ENCODE results near the gene C3orf62.

C3orf62 gene

GRCh38 chr3:49283997-49284396 is 7.0 kb upstream of the C3orf62 start:
- peaks cover 100% of the 10 kb centered on the region for H3K36me3 Mint-ChIP-seq (ENCODE audit: low read depth)
- H3K27me3 Mint-ChIP-seq: no peaks in the 10 kb centered on the region
- intact Hi-C loops (cut with micrococcal nuclease): no loop called here
- H3K27ac Mint-ChIP-seq: no peak overlapping the region
- no peaks in the 10 kb centered on the region for H3K4me1 Mint-ChIP-seq (ENCODE audit: low read depth)
- H3K4me3 Mint-ChIP-seq: no peak overlapping the region
- H3K9me3 Mint-ChIP-seq: no peaks in the 10 kb centered on the region

GRCh38 chr3:49279376-49279775 is 2.3 kb upstream of the C3orf62 start:
- intact Hi-C loops (cut with micrococcal nuclease): no loop called here
- H3K4me1 Mint-ChIP-seq (ENCODE audit: low read depth): peaks cover 26% of the 10 kb centered on the region
- H3K9me3 Mint-ChIP-seq: no peaks in the 10 kb centered on the region
- no peaks in the 10 kb centered on the region for H3K27me3 Mint-ChIP-seq
- H3K4me3 Mint-ChIP-seq: no peak overlapping the region
- H3K27ac Mint-ChIP-seq: no peak overlapping the region
- H3K36me3 Mint-ChIP-seq (ENCODE audit: low read depth): peaks cover 74% of the 10 kb centered on the region

DNA sequence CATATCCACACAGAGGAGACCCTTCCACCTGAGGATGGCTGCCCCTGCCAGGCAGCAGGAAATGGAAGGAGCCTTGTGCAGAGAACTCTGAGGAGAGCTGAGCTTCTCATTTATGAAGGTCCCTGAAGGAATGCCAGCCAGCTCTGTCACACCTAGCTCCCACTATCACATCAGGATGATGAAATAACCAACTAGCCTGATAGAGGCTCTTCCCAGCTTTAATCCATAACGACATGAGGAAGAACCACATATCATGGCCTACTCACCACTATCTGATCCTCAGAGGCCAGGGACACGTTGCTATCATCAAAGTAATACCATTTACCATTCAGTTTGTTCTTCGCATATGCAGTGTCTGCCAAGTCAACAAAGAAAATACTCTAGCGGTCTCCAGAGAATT is 1.5 kb upstream of the C3orf62 start:
- intact Hi-C loops (cut with micrococcal nuclease): no loop called here
- H3K4me3 Mint-ChIP-seq: no peak overlapping the region

GRCh38 chr3:49277383-49277775 is 347 bp upstream of the C3orf62 start:
- intact Hi-C loops (cut with micrococcal nuclease): no loop called here
- peaks cover 26% of the 10 kb centered on the region for H3K4me1 Mint-ChIP-seq (ENCODE audit: low read depth)
- no peaks in the 10 kb centered on the region for H3K9me3 Mint-ChIP-seq
- H3K27ac Mint-ChIP-seq: peak overlapping the region; percentile 88
- peak overlapping the region; percentile 77 for H3K4me3 Mint-ChIP-seq
- H3K27me3 Mint-ChIP-seq: no peaks in the 10 kb centered on the region
- H3K36me3 Mint-ChIP-seq (ENCODE audit: low read depth): peaks cover 66% of the 10 kb centered on the region

More for the DNA sequence above, 1.5 kb upstream of the C3orf62 start:
- no peaks in the 10 kb centered on the region for H3K27me3 Mint-ChIP-seq
- peaks cover 26% of the 10 kb centered on the region for H3K4me1 Mint-ChIP-seq (ENCODE audit: low read depth)
- peaks cover 66% of the 10 kb centered on the region for H3K36me3 Mint-ChIP-seq (ENCODE audit: low read depth)
- no peaks in the 10 kb centered on the region for H3K9me3 Mint-ChIP-seq
- H3K27ac Mint-ChIP-seq: peak overlapping the region; percentile 88

DNA sequence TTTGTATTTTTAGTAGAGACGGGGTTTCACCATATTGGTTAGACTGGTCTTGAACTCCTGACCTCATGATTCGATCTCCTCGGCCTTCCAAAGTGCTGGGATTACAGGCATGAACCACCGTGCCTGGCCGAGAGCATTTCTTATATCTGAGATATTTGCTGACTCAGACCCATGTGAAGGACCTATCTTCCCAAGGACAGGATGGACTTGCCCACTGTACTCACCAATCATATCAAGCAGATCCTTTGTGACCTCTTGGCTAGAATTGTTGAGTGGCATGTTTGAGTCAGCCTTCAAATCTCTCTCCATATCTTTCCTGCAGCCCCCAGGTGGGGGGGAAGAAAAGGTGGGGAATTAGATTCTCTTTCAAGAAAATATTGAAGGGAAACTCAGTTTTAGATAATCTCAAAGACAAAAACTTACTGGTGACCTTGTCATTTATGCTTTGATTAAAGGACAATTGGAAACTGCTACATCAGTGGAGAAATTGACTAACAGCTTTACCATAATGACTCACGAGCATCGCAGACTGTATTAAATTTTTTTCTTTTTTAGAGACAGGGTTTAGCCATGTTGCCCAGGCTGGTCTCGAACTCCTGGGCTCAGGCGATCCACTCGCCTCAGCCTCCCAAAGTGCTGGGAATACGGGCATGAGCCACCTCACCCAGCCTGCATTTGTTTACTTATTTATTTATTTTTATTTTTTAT is 3.1 kb downstream of the C3orf62 start:
- H3K27me3 Mint-ChIP-seq: no peaks in the 10 kb centered on the region
- H3K27ac Mint-ChIP-seq: no peak overlapping the region

DNA sequence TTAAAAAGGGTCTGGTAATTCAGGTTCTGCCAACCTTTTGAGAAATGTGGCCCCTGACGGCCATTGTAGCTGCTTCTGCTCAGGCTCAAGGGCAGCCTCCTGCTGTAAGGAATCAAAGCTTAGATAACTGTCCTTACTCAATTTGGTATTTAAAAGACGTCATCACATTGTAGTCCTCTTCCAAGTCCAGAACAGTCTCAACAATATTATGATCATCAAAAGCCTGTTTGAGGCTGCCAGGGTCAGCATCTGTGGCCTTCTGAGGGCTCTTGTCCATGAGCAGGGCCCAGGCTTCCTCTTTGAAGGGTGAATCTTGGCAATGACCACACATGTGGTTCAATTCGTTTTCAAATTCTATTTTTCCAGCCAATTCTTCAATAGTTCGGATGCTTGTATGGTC is 6.0 kb downstream of the C3orf62 start:
- Mint-ChIP-seq H3K4me3 (no peak overlapping the region), H3K27me3 (no peaks in the 10 kb centered on the region), H3K4me1 (ENCODE audit: low read depth) (peaks cover 13% of the 10 kb centered on the region), H3K27ac (no peak overlapping the region), H3K9me3 (no peaks in the 10 kb centered on the region), H3K36me3 (ENCODE audit: low read depth) (peaks cover 60% of the 10 kb centered on the region)
- intact Hi-C loops (cut with micrococcal nuclease): no loop called here

More for the DNA sequence above, 3.1 kb downstream of the C3orf62 start:
- Mint-ChIP-seq H3K4me3 (no peak overlapping the region), H3K4me1 (ENCODE audit: low read depth) (peaks cover 33% of the 10 kb centered on the region), H3K9me3 (no peaks in the 10 kb centered on the region), H3K36me3 (ENCODE audit: low read depth) (peaks cover 58% of the 10 kb centered on the region)
- intact Hi-C loops (cut with micrococcal nuclease): no loop called here

- H3K4me1 Mint-ChIP-seq (ENCODE audit: low read depth): peaks cover 7% of the 10 kb centered on the region
- H3K27me3 Mint-ChIP-seq: no peaks in the 10 kb centered on the region
- no peak overlapping the region for H3K4me3 Mint-ChIP-seq
- H3K9me3 Mint-ChIP-seq: no peaks in the 10 kb centered on the region
- peaks cover 69% of the 10 kb centered on the region for H3K36me3 Mint-ChIP-seq (ENCODE audit: low read depth)
- intact Hi-C loops (cut with micrococcal nuclease): no loop called here
- H3K27ac Mint-ChIP-seq: peak overlapping the region; percentile 14
Measured at GRCh38 chr3:49270156-49270500, 6.9 kb downstream of the C3orf62 start.

DNA sequence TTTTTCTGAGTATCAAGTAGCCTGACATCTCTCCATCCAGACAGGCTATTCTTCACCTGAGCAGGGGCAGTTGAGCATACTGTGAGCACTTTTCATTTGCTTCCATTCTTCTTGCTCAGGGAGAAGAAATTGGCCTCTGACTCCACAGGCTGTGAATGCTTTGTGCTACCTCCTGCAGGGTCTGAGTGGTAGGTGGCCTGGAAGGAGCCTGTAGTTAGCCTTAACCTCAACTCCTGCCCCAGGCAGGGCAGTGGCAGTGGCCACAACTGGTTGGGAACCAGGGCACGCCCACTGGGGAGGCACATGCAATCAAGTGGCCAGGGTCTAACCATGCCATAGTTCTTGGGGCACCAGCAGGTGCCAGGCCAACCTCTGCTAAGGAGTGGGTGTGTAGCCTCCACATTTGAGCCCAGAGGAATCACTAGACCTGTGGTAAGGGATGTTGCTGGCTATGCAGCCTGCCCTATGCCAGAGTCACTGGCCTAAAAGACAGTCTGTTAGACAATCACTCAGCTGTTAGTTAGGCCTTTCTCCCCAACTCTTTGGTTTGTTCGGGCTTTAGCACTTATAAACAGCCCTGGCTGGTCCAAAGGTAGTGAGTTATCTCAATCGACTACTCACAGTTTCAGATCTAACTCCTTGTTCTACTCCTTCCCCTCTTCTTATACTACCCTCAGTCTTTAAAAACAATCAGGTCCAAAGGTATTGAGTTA is 7.4 kb downstream of the C3orf62 start:
- no peak overlapping the region for H3K4me3 Mint-ChIP-seq
- intact Hi-C loops (cut with micrococcal nuclease): no loop called here
- peaks cover 72% of the 10 kb centered on the region for H3K36me3 Mint-ChIP-seq (ENCODE audit: low read depth)
- no peaks in the 10 kb centered on the region for H3K27me3 Mint-ChIP-seq
- H3K4me1 Mint-ChIP-seq (ENCODE audit: low read depth): peaks cover 7% of the 10 kb centered on the region
- H3K27ac Mint-ChIP-seq: peak overlapping the region; percentile 14
- H3K9me3 Mint-ChIP-seq: no peaks in the 10 kb centered on the region

DNA sequence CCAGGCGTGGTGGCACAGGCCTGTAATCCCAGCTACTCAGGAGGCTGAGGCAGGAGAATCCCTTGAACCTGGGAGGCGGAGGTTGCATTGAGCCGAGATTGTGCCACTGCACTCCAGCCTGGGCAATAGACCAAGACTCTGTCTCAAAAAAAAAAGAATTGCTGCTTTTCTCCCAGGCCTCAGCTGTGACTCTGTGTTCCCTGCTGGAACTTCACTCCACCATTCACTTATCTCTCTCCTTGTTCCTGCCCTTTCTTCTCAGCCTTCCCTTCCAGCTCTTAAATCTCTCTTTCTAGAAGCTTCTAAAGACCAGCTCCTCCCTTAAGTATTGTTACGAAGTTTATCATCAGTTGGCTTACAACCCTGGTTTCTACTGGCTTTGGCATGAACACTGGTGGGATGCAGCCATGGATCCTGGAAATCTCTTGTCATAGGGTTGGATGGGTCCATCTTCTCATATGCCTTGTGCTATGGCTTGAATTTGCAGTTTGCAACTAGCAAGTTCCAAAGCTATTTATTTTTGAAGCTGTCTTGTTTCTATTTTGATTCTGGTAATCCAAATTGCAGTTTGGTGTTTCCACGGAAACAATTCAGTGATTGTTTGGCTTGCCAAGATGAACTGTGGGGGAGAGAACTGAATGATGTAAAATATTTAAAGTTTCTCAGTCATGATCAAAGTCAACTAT is 10.5 kb downstream of the C3orf62 start:
- H3K27me3 Mint-ChIP-seq: no peaks in the 10 kb centered on the region
- H3K4me3 Mint-ChIP-seq: no peak overlapping the region
- no peak overlapping the region for H3K27ac Mint-ChIP-seq
- peaks cover 7% of the 10 kb centered on the region for H3K4me1 Mint-ChIP-seq (ENCODE audit: low read depth)
- intact Hi-C loops (cut with micrococcal nuclease): no loop called here
- H3K9me3 Mint-ChIP-seq: no peaks in the 10 kb centered on the region
- peaks cover 56% of the 10 kb centered on the region for H3K36me3 Mint-ChIP-seq (ENCODE audit: low read depth)

GRCh38 chr3:49265661-49266386 is 11.2 kb downstream of the C3orf62 start:
- intact Hi-C loops (cut with micrococcal nuclease): no loop called here
- Mint-ChIP-seq H3K27ac (no peak overlapping the region), H3K4me3 (no peak overlapping the region), H3K36me3 (ENCODE audit: low read depth) (peaks cover 49% of the 10 kb centered on the region), H3K27me3 (no peaks in the 10 kb centered on the region), H3K4me1 (ENCODE audit: low read depth) (peaks cover 7% of the 10 kb centered on the region), H3K9me3 (no peaks in the 10 kb centered on the region)

DNA sequence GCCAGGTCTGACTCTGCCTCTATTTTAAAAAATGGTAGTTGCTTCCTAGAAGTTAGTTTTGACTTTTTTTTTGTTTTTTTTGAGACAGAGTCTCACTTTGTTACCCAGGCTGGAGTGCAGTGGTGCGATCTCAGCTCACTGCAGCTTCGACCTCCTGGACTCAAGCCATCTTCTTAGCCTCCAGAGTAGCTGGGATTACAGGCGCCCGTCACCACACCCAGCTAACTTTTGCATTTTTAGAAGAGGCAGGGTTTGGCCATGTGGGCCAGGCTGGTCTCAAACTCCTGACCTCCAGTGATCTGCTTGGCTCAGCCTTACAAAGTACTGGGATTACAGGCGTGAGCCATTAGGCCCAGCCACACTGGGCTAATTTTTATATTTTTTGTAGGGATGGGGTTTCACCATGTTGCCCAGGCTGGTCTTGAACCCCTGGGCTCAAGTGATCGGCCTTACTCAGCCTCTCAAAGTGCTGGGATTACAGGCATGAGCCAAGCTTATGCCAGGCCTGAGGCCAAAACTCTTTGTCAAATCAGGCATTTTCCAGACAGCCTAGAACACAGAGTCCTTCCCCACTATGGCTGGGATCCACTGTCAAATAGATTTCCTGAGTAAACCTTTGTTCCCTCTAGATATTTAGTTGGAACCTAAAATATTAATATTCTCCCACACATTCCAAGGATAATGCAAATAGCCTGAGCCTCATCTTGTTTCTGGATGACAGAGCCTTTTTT is 13.7 kb downstream of the C3orf62 start:
- peaks cover 27% of the 10 kb centered on the region for H3K36me3 Mint-ChIP-seq (ENCODE audit: low read depth)
- H3K27me3 Mint-ChIP-seq: no peaks in the 10 kb centered on the region
- H3K4me3 Mint-ChIP-seq: no peak overlapping the region
- intact Hi-C loops (cut with micrococcal nuclease): no loop called here
- no peaks in the 10 kb centered on the region for H3K4me1 Mint-ChIP-seq (ENCODE audit: low read depth)
- no peaks in the 10 kb centered on the region for H3K9me3 Mint-ChIP-seq
- H3K27ac Mint-ChIP-seq: no peak overlapping the region

DNA sequence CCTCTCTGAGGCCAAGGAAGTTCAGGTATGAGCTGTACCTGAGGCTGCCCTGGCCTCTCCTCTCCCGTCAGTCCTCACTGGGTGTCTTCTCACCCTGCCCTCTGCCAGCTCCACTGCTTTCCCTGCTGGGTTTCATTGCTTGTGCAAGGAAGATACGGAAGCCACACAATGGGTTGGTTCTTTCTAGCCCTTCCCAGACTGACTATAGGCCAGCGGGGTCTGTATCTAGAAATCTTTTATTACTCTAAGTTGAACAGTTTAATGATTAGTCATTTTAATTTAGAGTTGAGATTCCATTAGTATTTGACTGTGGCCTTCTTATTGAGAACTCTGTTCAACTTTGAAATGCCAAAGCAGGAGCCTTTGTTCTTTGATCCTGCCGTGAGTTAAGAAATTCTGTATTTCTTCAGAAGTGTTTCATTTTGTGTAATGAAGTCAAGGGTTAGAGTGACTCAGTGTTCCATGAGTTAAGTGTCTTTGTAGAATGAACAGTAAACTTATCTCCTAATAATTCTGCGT is 16.2 kb downstream of the C3orf62 start:
- Mint-ChIP-seq H3K27me3 (no peaks in the 10 kb centered on the region), H3K4me3 (no peak overlapping the region), H3K4me1 (ENCODE audit: low read depth) (no peaks in the 10 kb centered on the region), H3K36me3 (ENCODE audit: low read depth) (peaks cover 10% of the 10 kb centered on the region), H3K27ac (no peak overlapping the region), H3K9me3 (no peaks in the 10 kb centered on the region)
- intact Hi-C loops (cut with micrococcal nuclease): no loop called here

GRCh38 chr3:49257187-49257586 is 19.8 kb downstream of the C3orf62 start:
- H3K9me3 Mint-ChIP-seq: no peaks in the 10 kb centered on the region
- H3K4me1 Mint-ChIP-seq (ENCODE audit: low read depth): peaks cover 10% of the 10 kb centered on the region
- H3K27me3 Mint-ChIP-seq: no peaks in the 10 kb centered on the region
- H3K27ac Mint-ChIP-seq: no peak overlapping the region
- no peaks in the 10 kb centered on the region for H3K36me3 Mint-ChIP-seq (ENCODE audit: low read depth)
- no peak overlapping the region for H3K4me3 Mint-ChIP-seq
- intact Hi-C loops (cut with micrococcal nuclease): no loop called here
